NCI-H446 treated with DMSO at 0.1 percent for 48 hours (cell line): ENCODE results near the gene SPSB1.

Experiments used
- DNase-seq: peaks from one replicate; lab custom pipeline; 2025; lab: John Stamatoyannopoulos, UW

Gene SPSB1

DNA sequence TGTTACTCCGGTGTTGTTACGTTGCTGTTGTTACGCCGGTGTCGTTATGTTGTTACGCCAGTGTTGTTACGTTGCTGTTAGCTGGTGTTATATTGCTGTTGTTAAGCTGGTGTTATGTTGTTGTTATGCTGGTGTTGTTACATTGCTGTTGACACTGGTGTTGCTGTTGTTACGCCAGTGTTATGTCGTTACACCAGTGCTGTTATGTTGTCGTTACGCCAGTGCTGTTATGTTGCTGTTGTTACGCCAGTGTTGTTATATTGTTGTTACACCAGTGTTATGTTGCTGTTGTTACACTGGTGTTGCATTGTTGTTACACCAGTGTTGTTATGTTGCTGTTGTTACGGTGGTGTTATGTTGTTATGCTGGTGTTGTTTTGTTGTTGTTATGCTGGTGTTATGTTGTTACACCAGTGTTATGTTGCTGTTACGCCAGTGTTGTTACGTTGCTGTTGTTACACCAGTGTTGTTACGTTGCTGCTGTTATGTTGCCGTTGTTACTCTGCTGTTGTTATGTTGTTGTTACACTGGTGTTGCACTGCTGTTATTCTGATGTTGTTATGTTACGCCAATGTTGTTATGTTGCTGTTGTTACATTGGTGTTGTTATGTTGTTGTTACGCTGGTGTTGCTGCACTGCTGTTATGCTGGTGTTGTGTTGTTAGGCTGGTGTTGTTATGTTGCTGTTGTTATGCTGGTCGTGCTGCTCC, 32.5 kb upstream of the SPSB1 start:
- no peak for DNase-seq

DNA sequence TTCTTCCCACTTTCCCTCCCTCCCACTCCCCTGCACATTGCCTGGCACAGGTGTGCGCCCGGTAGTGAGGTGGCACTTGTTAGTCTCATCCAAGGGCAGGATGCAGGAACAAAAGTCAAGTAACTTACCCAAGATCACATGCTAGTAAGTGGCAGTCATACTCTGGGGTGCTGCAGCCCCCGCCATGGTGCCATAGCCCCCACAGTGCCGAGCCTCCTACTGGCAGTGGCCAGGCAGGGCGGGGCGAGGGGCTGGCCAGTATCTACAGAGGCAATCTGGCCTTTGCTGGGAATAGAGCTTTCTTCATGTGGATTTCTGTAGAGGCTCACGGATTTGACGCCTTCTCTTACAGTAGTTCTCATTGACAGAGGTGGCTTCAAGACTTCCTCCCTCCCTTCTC, 31.2 kb upstream of the SPSB1 start:
- DNase-seq, result no peak

GRCh38 chr1:9262096-9262986, 30.4 kb upstream of the SPSB1 start:
- no peak for DNase-seq

DNA sequence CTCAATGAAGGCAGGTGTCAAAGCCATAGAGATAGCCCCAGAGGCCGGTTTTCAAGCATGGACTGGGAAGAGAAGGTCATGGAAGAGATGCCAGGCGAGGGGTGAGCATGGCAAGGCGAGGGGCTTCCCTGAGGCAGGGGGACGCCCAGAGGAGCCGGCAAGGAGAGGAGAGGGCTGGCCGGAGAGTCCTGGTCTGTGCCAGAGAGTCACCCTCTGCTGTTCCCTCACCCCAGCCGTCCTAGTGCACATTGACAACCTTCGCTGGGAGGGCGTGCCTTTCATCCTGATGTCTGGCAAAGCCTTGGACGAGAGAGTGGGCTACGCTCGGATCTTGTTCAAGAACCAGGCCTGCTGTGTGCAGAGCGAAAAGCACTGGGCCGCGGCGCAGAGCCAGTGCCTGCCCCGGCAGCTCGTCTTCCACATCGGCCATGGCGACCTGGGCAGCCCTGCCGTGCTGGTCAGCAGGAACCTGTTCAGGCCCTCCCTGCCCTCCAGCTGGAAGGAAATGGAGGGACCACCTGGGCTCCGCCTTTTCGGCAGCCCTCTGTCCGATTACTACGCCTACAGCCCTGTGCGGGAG, 29.3 kb upstream of the SPSB1 start:
- no peak for DNase-seq

DNA sequence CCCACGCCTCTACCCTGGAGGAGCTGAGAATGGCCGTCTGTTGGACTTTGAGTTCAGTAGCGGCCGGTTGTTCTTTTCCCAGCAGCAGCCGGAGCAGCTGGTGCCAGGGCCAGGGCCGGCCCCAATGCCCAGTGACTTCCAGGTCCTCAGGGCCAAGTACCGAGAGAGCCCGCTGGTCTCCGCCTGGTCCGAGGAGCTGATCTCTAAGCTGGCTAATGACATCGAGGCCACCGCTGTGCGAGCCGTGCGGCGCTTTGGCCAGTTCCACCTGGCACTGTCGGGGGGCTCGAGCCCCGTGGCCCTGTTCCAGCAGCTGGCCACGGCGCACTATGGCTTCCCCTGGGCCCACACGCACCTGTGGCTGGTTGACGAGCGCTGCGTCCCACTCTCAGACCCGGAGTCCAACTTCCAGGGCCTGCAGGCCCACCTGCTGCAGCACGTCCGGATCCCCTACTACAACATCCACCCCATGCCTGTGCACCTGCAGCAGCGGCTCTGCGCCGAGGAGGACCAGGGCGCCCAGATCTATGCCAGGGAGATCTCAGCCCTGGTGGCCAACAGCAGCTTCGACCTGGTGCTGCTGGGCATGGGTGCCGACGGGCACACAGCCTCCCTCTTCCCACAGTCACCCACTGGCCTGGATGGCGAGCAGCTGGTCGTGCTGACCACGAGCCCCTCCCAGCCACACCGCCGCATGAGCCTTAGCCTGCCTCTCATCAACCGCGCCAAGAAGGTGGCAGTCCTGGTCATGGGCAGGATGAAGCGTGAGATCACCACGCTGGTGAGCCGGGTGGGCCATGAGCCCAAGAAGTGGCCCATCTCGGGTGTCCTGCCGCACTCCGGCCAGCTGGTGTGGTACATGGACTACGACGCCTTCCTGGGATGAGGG, 28.5 kb upstream of the SPSB1 start:
- no peak for DNase-seq

DNA sequence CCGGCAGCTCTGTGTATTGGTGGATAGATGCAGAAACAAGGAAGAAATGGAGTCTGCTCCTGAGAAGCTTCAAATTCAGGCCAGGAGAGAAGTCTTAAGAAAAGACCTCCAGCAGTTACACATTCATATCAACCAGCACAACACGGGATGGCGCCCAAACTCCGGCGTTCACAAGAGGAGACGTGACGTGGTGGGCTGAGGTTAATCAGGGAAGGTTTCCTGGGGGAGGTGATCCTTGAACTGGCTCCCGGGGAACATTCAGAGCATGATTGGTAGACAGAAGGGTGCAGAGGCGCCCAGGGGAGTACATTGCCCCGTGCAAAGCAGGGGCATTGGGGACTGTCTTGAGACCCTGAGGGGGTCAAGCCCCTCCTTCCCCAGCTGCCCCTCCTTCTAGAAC, 27.7 kb upstream of the SPSB1 start:
- DNase-seq, result no peak

DNA sequence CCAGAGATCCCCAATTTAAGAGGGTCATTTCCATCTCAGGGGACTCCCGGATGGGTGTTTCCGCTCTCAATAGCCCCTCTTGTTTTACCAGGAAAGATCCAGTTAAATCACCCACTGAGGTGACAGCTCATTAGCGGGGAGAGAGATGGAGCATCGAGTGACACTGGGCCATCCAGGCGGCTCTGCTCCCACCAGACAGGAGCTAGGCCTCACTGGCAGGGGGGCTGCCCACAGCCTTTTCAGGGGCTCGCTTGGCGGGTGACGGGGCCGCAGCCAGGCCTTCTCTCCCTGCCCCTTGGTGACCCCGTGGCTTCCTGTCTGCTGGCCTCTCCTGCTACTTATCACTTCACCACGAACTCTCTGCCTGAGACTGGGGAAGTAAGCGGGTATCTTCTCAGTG, 26.7 kb upstream of the SPSB1 start:
- no peak for DNase-seq

DNA sequence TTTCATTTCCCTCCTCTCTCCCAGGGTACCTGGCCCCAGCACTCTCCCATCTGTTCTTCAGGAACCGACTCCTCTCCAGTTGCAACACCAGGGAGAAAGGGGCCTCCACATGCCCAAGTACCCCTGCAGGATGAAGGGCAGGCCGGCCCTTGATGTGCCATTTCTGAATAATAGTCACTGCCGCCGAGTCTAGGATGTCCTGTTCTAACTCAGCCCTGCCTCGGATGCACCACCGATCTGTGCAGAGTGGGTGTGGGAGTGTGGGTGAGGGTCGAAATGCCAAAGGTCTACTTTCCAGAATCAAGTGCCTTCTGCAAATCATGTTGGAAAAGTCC, 25.4 kb upstream of the SPSB1 start:
- no peak for DNase-seq

- no peak for DNase-seq
Measured at GRCh38 chr1:9267827-9268581, 24.7 kb upstream of the SPSB1 start.

DNA sequence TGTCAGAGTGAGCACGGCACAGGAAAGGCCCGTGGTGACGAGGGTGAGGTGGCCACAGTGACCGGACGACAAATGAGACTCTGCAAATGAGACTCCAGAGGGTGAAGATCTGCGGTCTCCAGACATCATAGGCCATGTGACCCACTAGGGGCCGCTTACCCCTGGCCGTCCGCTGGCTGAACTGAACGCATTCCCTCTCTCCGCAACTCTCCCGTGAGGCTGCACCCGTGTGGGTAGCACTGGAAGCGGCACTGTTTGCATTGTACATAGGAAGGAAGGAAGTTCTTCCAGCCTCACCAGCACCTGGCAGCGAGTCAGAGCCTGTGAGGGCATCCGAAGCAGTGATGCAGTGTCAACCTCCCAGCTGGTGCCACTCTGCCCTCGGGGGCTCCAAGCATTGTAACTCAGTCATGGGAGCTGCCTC, 23.6 kb upstream of the SPSB1 start:
- no peak for DNase-seq

DNA sequence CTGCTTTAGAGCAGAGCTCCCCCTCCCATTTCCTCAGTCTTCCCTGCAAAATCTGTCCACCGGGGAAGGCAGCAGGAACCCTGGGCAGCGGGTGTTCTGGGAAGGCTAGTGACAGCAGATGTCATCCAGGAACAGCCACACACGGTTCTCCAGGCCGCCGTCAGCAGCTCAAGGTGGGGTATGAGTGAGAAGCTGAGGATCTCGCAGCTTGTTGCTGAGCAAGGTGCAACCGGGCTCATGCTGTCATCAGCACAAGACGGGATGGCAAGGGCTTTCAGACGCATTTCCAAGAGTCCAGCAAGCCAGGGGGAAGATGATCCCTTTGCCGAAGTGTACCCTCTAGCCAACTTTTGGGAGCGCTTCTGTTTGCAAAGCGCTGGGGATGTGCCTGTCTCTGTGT, 23.0 kb upstream of the SPSB1 start:
- DNase-seq, result no peak

DNA sequence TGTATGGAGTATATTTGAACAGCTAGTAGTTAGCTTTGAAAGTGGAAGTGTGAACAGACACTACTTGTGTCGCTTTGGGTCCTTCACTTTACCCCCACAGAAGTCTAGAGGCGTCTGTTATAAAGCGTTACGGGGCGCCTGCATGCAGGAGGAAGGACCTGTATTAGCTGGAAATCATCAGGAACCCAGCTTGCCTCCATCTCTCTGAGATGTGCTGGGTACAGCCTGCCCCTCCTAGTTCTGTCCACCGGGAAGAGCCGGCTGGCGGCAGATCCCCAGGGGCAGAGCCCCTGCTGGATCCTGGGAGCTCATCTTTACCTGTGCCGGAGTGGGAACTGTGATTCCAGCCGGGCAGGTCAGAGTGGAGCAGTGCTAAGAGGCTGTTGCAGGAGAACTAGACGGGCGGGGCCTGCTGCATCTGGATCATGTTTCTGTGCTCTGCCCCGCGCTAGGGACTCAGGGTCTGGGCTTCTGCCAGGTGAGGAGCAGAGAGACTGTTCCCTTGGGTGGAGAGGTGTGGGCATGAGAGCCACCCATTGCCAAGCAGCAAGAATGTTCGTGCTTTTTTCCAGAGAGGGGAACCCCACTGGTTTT, 22.3 kb upstream of the SPSB1 start:
- DNase-seq, result no peak

DNA sequence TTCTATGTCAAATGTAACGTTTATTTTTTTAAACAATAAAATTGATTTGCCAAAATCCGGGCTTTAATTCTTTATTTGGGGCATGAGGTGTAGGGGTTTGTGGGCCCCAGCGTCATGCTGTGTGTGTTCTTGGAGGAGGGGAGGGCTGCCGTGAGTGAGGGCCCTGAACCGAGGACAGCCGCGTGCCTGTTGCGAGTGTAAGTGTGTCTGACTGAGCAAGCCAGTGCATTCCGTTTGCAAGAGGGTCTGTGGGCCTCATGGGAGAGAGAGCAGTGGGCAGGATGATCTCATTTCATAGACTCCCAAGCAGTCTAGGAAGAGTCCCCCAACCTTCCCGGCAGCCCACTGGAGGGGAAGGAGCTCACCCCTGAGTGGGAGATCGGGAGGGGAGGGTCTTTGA, 21.4 kb upstream of the SPSB1 start:
- DNase-seq, result no peak

DNA sequence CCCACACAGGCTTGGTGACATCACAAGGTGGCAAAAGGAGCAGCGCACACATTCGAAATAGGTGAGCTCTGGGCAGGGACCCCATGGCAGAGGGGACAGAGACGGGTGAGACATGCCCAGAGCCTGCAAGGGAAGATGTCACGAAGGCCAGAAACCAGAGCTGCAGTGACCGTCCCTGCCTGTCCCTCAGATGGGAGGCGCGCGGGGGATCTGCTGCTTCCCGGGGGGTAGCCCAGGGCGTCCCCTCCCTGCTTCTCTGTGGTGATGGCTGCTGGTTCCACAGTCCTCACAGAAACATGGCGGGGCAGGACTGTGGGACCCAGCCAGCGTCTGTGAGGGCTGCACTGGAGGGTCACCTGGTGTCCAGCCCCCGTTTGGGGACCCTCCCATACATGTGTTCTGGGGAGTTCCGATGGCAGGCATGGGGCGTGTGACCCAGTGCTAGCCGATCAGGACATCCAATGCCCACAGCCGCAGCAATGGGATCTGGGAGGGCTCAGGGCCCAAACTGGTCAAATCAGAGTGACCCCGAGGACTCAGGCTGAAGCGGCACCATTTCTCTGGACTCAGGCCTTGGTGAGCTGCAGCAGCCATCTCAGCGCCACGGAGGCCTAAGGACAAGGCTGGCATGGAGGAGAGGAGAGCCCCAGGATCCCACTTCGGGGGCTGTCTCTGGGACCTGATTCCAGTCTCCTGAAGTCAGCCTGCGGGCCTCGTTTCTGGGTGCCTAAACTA, 20.7 kb upstream of the SPSB1 start:
- DNase-seq, result no peak

DNA sequence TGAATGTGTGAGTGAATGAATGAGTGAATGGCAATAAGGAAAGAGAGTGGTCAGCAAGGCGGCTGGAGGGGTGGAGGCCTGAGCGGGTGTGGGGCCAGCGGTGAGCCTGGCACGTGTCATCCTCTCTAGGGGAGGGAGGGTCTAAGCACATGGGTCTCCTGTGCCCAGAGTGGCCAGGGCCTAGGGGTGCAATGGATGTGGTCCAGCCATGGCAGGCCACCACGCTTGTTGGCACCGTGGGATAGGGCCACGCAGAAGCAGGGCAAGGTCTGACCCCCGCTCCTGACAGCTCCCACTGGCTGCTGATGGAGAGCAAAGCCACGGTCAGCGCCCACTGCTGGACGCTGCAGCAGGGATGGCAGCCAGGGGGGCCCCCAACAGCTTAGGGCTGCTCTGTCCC, 19.5 kb upstream of the SPSB1 start:
- DNase-seq, result no peak

DNA sequence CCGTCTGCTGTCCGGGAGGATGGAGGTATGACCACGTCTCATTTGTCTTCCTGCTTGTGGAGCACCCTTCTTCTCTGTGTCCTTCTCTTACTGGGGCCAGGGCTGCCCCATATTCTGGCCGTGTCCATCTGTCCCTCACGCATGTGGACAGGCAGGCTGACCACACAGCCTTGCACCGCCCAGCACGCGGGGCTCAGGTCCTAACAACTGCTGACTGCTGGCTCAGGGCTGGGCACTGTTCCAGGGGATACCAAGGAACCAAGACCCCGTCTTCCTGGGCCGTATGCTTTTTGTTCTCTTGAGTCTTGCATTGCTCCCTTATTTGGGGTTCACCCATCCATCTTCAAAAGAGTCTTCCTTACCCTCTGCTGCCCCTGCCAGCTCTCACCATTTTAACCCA, 17.5 kb upstream of the SPSB1 start:
- DNase-seq, result no peak

DNA sequence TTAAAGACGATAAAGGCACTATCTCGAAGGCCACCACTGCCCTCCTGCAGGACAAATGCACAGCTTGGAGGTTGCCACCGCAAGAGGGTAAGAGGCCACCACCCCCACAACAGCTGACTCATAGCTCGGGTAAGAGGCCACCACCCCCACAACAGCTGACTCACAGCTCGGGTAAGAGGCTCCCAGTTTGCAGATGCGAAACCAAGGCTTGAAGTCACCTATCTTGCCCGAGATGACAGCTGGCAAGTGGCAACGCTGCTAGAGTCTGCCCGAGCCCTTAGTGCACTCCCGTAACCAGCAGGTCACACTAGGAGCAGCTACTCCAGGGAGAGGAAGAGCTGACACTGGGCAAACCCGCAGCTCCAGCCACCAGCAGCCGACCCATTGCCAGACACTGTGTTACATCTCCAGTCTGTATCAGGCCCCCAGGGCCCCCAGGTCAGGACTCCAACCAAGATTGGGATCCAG, 17.1 kb upstream of the SPSB1 start:
- DNase-seq, result no peak

DNA sequence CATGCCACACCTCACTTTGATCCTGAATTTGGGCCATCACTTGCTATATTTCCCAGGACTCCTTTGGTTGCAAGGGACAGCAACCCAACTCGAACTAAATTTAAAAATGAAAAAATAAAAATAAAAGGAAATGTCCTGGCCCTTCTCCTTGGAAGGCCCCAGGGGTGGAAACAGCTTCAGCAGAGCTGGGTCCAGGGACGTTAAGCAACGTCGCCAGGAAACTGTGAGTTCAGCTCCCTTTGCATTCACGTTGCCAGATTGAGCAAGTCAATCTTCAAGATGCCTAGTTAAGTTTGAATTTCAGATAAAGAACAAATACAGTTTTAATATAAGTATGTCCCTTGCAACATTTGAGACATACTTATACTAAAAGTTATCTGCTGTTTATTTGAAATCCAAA, 14.6 kb upstream of the SPSB1 start:
- no peak for DNase-seq

DNA sequence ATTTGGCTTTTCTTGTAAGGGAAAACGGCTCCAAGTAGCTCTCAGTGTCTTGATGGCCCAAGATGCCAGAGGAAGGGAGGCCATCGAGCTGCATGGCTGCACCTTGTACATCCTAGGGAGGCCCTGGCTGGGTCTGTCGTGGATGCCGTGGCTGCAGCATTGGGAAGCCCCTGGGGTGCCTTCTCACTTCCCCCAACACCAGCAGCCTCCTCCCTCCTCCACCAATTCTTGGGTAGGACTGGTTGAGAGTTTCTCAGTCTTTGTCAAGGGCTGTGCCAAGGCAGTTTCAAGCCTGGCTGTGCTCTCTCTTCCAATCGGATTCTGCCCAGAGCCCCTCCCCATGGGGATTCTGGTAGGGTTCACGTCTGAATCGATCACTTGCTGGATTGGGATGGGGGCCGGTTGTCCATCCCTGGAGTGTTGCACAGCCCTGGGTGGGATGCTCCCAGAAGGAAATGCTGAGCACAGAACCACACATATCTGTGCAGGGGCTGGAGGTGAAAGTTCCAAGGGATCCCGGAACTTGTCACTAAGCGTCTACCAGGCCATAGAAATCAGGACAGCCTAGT, 14.0 kb upstream of the SPSB1 start:
- DNase-seq, result no peak
